CD4-positive, alpha-beta T cell treated with Interleukin-1 beta for 1 hour (primary cell): ENCODE results near the gene ENOX2.
"Not testable (repeated sequence)": the region's sequence is repeated elsewhere in the genome, so short reads cannot be mapped to it uniquely, and the experiment has no call there.

Source experiments
- DNase-seq, 2 donors: peaks; one replicate each; pipeline ENCODE4 v3.0.0-alpha.2; 2020 to 2022

ENOX2 gene

DNA sequence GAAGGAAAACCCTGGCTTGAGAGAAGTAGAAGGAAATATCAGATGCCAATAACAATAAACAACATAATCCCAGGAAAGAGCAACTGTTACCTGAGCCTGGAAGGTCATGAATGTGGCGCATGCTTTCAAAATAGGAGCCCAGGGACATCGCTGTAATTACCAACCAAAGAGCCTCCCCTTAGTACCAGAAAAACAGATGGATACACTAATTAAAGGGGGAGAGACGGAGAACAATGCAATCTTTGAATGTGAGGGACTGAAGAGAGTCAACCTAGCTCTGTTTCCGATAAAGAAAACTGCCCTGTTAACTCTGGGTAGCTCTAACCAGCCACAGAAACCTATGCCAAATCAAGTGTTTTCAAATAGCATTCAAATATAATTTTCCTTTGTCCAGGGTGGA, 161.4 kb downstream of the ENOX2 start:
- DNase-seq: no peak

DNA sequence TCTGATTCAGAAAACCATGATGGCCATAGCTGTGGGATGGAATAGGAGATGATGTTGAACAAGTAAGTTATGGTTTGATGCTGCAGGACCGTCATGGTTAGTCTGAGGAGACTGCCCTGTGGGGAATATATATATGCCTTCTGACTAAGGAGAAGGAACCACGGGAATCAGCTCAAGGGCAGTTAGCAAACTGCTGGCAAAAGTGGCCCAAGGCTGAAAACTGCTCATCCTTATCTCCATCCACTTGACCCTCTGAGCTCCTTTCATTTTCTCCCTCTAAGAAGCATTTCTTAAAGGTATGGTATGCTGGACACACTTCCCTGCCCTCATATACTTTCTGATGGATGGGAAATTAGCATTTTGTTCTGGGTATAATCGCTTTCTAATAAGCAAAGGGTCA, 161.9 kb downstream of the ENOX2 start:
- DNase-seq: no peak

- no peak for DNase-seq
Observed at GRCh38 chrX:130738638-130739195, 164.3 kb downstream of the ENOX2 start.

- no peak for DNase-seq
Observed at GRCh38 chrX:130734713-130735112, 168.3 kb downstream of the ENOX2 start.

DNA sequence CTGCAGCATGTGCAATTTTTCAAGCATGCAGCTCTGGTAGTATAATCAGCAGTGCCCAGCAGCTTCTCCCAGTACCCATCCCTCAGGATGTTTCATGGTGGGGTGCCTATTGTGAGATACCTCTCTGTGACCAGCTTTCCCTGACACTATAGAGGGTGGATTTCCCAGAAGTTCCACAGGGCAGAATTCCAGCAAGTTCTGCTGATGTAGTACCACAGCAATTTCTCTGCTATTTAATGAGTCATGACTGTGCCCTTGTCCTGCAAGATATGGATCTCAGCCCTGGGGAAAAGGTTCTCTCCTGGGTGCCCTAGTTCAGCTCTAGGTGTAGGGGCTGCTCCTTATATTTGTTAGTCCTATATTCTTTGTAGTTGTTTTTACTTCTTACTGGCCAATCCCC, 174.8 kb downstream of the ENOX2 start:
- no peak for DNase-seq

DNA sequence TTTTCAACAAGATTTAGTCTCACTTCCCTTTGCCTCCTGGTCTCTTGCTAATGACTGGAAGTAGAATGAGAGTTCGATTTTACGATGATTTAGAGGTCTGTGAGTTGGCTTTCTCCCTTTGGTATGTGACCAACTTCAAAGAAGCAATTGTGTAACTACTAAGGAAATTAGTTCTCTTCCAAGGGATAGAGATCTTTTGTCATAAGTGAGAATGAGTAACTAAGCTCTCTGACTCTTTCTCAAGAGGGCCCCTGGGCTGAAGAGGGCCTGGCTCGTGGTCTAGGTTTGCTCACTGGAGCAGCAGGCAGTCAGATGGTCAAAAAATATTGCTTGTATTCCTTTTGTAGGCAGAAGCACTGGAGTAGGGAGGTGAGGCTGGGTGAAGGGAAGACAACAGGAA, 176.3 kb downstream of the ENOX2 start:
- no peak for DNase-seq

DNA sequence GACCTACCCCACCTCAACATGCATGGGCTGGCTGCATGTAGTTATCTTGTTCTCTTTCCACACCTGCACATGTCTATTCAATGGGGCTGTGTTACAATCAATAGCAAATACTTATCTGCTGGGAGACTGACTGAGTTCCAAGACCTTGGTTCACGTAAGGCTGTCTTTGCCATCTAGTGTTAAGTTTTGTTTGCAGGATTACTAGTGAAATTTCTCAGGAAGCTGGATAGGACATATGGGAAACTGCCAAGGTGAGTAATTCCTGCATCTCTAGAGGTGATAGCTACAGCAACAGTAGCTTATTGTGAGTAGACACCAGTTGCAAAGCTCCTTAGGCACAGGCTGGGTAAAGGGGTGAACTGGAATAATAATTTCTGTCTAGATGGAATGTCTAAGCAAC, 177.5 kb downstream of the ENOX2 start:
- DNase-seq: no peak

DNA sequence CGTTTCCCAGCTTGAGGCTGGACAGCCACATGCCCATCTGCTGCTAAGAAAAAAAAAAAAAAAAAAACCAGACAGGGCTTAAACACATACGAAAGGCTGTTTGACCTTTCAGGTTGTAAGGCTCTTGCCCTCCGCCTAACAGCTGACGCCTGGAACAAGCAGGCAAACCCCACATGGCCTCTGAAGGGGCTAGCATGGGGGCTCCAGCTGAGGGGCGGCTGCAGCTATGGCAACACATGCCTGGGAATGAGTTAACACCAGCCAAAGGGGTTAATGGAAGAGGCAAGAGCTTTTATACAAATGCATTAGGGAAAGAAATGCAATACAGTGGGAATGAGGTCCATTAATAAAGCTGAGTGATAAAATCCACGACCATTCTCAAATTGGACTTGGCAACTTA, 183.6 kb downstream of the ENOX2 start:
- no peak for DNase-seq

DNA sequence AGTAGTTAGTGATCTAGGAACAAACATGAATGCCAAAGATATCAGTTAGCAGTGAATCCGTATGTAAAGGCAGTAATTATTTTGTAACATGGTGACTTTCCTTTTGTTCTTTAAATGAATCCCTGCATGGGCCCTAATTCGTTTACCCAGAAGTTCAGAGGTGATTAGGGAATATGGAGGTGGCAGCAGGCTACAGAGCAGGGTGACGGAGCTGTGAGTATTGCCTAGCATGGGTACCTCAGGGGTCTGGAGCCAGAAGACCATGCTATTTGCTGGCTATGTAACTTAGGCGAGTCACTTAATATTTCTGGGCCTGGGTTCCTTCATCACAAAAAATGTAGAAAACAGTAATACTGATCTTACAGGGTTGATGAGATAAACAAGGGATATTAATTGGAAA, 184.9 kb downstream of the ENOX2 start:
- DNase-seq: no peak

GRCh38 chrX:130716781-130717413, 186.1 kb downstream of the ENOX2 start:
- no peak for DNase-seq

GRCh38 chrX:130716346-130716745, 186.7 kb downstream of the ENOX2 start:
- DNase-seq: no peak

DNA sequence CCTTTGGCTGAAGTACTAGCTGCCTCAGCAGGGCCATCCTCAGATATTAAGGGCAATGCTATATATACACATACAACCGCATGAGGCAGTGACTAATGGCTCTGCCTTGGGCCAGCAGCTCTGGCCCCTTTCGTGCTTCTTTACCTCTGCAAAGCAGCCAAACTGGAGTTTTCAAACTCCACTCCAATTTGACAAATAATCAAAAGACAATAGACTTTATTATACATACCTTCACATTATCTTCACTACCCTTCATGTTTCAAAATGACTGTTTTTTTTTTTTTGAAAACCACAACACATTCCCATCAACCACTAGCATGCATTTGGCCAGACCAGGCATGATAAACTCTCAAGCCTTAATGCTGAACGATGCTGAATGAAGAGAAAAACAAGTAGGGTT, 187.7 kb downstream of the ENOX2 start:
- no peak for DNase-seq

GRCh38 chrX:130714665-130715064, 188.3 kb downstream of the ENOX2 start:
- DNase-seq: no peak

DNA sequence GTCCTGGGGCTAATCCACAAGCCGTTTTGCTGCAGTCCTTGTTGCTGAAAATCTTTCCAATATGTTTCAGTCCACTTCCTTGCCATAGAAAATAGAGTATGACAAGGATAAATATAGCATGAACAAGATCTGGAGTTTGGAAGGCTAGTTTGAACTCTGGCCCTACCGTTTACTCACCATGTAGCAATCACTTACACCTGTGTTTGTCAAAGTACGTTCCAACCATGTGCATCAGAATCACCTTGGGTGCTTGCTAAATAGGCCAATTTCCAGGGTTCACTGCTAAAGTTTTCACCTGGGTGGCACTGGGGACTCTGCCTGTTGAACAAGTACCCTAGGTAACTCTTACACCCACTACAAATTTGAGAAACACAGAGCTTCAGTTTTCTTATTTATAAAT, 188.9 kb downstream of the ENOX2 start:
- no peak for DNase-seq

DNA sequence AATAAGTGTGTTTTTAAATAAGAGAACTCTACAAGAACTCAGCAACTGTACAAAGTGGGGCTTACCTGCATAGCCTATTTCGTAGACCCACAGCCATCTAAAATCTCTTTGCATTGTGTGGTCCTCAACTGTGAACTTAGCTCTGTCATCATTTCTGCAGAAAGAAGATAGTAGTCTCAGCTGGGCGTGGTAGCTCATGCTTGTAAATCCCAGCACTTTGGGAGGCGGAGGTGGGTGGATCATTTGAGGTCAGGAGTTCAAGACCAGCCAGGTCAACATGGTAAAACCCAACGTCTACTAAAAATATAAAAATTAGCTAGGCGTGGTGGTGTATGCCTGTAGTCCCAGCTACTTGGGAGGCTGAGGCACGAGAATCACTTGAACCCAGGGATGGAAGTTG, 193.8 kb downstream of the ENOX2 start:
- DNase-seq: not testable (repeated sequence)

DNA sequence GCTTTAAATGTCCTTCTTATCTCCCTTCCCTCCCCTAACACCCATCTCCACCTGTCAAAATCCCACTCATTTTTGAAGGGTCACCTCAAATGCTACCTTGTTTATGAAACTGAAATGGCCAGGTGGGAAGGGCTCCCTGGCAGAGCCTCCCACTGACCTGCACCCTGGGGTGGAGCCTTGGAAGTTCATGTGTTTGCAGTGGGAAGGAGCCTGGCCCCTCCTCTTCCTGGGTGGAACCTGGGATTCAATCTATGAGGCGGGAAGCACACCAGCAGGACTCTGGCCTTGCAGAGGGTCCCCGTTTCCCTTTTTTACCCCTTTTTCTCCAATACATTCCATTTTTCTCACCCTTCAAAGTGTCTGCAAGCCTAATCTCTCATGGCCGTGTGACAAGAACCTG, 197.4 kb downstream of the ENOX2 start:
- no peak for DNase-seq

DNA sequence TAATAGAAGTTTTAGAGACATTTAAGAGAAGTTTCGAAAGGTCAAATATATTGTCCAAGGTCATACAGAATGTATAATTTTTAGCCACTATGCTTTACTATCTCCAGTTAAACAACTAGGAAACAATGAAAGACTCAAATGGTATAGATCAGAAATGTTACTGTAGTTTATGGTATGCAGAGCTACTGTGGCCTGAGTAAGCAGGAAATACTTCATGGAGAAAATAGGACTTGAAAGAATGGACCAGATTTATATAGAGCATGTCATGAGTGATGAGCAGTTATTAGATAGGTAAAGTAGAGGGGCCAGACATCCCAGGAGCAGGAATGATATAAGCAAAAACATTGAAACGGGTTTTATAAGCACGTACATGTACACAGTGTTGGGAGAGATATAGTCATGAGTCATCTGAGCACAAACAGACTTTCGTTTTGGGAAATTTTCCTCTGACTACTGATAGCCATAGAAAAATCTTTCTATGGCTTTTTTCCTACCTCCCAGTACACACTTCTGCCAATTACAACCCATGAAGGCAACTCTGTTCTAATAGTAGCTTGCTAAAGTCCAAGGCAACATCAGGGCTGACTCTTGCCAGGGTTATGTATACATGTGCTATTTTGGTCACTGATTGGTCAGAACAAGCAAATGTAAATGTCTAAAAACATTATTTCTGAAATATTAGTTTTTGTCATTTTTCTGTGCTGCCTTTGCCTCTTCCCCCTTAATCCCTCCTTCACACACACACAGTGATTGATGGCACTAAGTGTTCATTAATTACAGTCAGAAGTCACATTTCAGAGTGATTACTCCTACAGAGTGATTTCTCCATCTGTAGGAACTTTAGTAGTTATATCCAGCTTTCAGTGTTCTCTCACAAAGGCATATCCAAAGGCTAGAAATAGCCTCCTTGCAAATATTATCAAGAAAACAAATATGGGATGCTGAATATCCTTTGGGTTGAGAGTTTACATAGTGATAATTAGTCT, 198.7 kb downstream of the ENOX2 start:
- DNase-seq: no peak

GRCh38 chrX:130702867-130703707, 199.9 kb downstream of the ENOX2 start:
- no peak for DNase-seq

DNA sequence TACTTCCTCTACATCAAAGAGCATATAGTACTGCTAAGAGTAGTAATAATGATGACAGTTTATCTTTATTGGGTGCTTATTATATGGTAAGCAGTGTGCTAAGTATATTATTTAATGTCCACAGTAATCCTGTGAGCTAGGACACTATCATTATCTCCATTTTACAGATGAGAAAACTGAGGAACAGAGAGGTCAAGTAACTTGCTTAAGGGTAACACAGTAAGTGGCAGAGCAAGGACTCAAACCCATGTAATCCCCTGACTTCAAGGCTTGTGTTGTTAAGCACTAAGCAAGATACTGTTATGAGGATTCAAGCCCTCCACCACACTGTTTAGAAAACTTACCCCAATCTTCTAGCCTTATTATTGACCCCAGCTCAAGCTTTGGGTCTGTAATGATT, 202.4 kb downstream of the ENOX2 start:
- DNase-seq: no peak

- DNase-seq: no peak
Observed at GRCh38 chrX:130699618-130700017, 203.4 kb downstream of the ENOX2 start.

GRCh38 chrX:130696542-130696941, 206.5 kb downstream of the ENOX2 start:
- DNase-seq: no peak

DNA sequence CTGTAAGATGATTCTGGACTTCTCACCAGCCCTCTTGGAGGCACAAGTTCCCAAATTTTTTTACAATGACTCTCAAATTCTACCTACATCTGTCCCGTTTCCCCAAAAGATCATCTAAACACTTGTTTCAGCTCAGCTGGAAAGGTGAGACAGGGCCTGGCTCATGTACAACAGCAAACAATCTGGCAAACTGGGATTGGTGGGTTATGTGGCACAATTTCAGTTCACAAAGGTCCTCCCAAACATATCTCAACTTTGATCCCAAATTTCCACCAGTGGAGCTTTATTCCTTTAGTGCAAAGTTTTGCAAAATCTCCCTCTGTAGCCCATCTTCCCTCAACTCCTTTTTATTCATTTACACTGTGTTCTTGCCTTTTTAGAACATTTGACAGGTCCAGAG, 207.1 kb downstream of the ENOX2 start:
- no peak for DNase-seq

DNA sequence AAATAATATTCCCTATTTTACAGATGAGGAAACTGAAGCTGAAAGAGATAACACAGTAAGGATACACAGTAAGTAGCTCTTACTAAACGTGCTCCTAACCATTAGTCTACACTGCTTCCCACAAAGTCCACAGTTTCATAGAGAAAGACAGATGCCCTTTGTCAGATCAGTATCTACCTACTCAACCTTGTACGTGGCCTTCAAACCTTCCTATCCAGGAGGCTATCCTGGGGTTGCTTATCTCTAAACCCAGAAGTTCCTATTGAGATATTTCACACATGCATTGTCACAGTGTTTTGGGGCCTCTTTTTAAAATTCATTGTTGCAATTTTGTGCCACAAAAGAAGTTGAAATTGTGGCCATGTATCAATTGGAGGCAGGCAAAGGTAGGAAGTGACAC, 208.0 kb downstream of the ENOX2 start:
- DNase-seq: no peak
